ENCODE results near the gene ABHD5. TPM values are rescaled to one million over a fixed set of nuclear protein-coding genes. Genes with fewer than 3 reads are reported as not detected.
"Not testable (repeated sequence)": the region's sequence is repeated elsewhere in the genome, so short reads cannot be mapped to it uniquely, and the experiment has no call there.

Gene ABHD5
- 8.9 TPM for total RNA-seq

DNA sequence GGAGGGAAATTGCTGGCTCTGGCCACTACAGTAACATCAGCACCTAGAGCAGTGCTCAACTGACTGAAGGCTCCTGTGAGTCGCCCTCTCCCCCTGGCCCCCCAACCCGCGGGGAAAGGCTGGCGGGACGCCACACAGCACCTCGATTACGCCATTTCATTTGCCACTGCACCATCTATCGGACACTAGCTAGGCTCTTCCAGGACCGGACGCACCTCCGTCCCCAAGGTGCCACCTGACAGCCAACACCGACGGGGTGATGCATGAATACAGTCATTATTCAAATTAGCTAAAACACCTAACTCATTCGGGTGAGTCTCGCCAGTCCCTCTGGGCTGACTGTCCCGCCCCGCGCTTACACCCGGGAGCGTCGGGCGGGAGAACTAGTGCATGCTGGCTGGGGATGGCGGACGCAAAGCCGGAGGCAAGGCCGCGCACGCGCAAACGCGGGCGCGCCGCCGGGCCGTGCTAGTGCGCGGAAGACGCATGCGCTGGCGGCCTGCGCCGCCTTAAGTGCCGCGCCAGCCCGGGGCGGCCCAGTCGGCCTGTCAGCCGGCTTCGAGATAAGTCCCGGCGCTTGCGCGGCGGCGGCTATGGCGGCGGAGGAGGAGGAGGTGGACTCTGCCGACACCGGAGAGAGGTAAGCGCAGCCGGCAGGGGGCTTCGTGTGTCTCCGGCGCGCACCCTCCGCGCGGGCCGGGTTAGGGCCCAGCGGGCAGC, at the start of gene ABHD5:
Gene ABHD5 (plus strand): TSS at position 539 of the 720 bp plus-strand sequence. CDS start 55 bp downstream, at position 594.
- H3K4me1 ChIP-seq (ENCODE audit: control insufficient read depth in 3 of 3, insufficient read depth in 3 of 3, low read length in 3 of 3), result peaks cover 7 to 11% (median 8%) of the 10 kb centered on the region in 3 donors
- H3K9ac ChIP-seq (ENCODE audit: low read depth in 1 of 3, low read length in 3 of 3), result peak within 1 kb of the TSS; percentile 82 to 90 (median 89)
- H3K27me3 ChIP-seq (ENCODE audit: control insufficient read depth in 3 of 3, insufficient read depth in 3 of 3, low read length in 3 of 3), result no peaks in the 10 kb centered on the region
- no peaks in the 10 kb centered on the region for H3K36me3 ChIP-seq (ENCODE audit: control insufficient read depth in 3 of 3, insufficient read depth in 3 of 3, low read length in 3 of 3)
- peak within 1 kb of the TSS; percentile 86 for H3K4me3 ChIP-seq (ENCODE audit: low read length in 3 of 3)
- H3K27ac ChIP-seq (ENCODE audit: low read depth, low read length), result peak within 1 kb of the TSS; percentile 89
- H3K9me3 ChIP-seq (ENCODE audit: control insufficient read depth in 3 of 3, low read length in 3 of 3), result no peaks in the 10 kb centered on the region

DNA sequence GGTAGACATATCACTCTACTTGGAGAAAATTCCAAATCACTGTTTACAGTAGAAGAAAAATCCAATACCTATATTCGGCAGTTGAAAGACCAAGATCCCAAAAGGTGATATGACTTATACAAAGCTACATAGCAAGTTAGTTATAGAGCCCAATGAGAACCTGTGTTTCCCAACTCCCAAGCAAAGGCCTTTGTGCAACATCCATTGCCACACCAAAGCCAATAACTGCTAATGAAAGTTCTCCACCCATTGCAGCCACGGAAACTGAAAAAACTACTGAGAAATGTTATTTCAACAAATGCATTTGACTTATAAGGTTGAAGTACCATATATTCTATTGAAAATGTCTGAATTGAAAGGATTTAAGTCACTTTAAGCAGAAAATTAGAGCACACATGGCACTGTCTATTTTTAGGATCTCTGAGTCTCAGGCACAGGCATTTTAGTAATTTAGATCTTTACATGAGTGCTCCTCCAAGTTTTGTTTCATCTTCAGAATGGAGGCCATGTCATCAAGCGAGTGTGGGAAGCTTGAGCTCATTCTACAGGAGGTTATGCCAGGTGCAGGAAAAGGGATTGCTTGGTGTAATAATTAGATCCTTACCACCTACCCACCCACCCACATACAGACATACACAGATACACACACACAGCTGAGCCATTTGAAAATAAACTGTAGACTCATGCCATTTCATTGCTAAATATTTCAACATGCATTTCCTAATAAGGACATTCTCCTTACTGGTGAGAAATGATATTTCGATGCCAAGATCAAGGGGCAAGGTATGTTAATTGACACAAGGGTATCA, 49.2 kb upstream of the ABHD5 start:
- Histone ChIP-seq H3K9ac (ENCODE audit: low read depth in 1 of 3, low read length in 3 of 3) (no peak overlapping the region), H3K4me1 (ENCODE audit: control insufficient read depth in 3 of 3, insufficient read depth in 3 of 3, low read length in 3 of 3) (peaks cover 0 to 3% (median 3%) of the 10 kb centered on the region in 3 donors), H3K27me3 (ENCODE audit: control insufficient read depth in 3 of 3, insufficient read depth in 3 of 3, low read length in 3 of 3) (no peaks in the 10 kb centered on the region), H3K9me3 (ENCODE audit: control insufficient read depth in 3 of 3, low read length in 3 of 3) (no peaks in the 10 kb centered on the region), H3K27ac (ENCODE audit: low read depth, low read length) (no peak overlapping the region), H3K36me3 (ENCODE audit: control insufficient read depth in 3 of 3, insufficient read depth in 3 of 3, low read length in 3 of 3) (no peaks in the 10 kb centered on the region), H3K4me3 (ENCODE audit: low read length in 3 of 3) (no peak overlapping the region)

DNA sequence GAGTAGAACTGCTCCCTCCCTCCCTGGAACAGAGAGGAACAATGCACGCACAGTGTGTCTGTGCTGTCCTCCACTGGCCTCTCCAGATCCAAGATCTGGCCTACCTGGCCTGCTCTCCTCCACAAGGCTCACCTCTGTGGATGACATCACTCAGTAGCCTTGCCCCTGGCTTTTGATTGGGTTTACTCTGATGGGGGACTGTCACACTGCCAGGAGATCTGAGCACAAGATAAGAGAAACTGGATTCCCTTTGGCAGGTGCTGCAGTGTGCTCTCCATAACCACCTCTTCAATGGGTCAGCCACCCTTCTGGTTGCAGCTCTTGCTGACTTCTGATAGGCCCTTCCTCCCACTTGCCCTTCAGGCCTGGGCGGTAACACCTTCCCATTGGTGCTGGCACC, 46.3 kb upstream of the ABHD5 start:
- H3K27ac ChIP-seq (ENCODE audit: low read depth, low read length), result no peak overlapping the region
- H3K4me1 ChIP-seq (ENCODE audit: control insufficient read depth in 3 of 3, insufficient read depth in 3 of 3, low read length in 3 of 3), result peaks cover 0 to 6% (median 3%) of the 10 kb centered on the region in 3 donors
- no peak overlapping the region for H3K9ac ChIP-seq (ENCODE audit: low read depth in 1 of 3, low read length in 3 of 3)
- H3K4me3 ChIP-seq (ENCODE audit: low read length in 3 of 3), result no peak overlapping the region
- H3K36me3 ChIP-seq (ENCODE audit: control insufficient read depth in 3 of 3, insufficient read depth in 3 of 3, low read length in 3 of 3), result no peaks in the 10 kb centered on the region
- no peaks in the 10 kb centered on the region for H3K27me3 ChIP-seq (ENCODE audit: control insufficient read depth in 3 of 3, insufficient read depth in 3 of 3, low read length in 3 of 3)
- no peaks in the 10 kb centered on the region for H3K9me3 ChIP-seq (ENCODE audit: control insufficient read depth in 3 of 3, low read length in 3 of 3)

DNA sequence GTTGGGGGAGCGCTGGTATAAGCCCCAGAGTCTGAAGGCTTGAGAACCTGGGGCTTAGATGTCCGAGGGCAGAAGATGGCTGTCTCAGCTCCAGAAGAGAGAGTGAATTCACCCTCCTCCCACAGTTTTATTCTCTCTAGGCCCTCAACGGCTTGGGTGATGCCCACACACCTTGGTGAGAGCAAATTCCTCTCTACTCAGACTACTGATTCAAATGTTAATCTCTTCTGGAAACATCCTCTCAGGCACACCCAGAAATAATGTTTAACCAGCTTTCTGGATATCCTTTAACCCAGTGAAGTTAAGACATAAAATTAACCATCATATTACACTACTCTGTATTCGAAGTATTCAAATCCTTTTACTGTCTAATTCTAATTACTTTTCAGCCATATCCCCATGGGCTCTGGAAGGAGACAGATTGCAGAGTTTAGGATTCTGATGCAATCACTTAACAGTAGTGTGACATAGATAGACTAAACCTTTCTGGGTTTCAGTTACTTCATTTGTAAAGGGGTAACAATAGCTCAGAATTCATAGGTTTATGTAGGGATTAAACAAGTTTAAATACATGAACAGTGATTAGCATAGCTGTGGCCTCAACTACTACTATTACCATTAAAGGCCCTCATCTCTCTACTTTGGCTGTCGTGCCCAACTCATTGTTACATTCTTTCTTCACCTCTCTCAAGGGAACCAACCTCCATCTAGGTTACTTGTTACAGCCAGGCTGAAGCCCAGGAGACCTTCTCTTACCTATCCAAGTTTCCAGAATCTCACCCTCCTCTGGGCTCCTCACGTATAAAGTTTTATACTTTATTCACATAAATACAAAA, 43.2 kb upstream of the ABHD5 start:
- no peaks in the 10 kb centered on the region for H3K27me3 ChIP-seq (ENCODE audit: control insufficient read depth in 3 of 3, insufficient read depth in 3 of 3, low read length in 3 of 3)
- H3K36me3 ChIP-seq (ENCODE audit: control insufficient read depth in 3 of 3, insufficient read depth in 3 of 3, low read length in 3 of 3), result no peaks in the 10 kb centered on the region
- H3K4me3 ChIP-seq (ENCODE audit: low read length in 3 of 3), result no peak overlapping the region
- no peak overlapping the region for H3K9ac ChIP-seq (ENCODE audit: low read depth in 1 of 3, low read length in 3 of 3)
- peaks cover 0 to 11% (median 0%) of the 10 kb centered on the region in 3 donors for H3K4me1 ChIP-seq (ENCODE audit: control insufficient read depth in 3 of 3, insufficient read depth in 3 of 3, low read length in 3 of 3)
- H3K27ac ChIP-seq (ENCODE audit: low read depth, low read length), result no peak overlapping the region
- H3K9me3 ChIP-seq (ENCODE audit: control insufficient read depth in 3 of 3, low read length in 3 of 3), result no peaks in the 10 kb centered on the region

DNA sequence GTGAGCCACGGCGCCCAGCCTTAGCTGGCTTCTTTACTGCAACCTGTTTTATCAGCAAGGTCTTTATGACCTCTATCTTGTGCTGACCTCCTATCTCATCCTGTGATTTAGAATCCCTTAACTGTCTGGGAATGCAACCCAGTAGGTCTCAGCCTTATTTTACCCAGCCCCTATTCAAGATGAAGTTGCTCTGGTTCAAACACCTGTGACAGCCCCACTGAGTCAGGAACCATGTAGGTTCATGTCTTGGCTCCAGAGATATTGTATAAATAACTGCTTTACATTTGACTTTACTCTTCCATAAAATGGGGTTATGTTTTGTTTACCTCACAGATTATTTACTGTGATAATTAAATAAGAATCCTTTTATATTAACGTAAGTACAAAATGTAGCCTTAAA, 41.8 kb upstream of the ABHD5 start:
- Histone ChIP-seq H3K4me3 (ENCODE audit: low read length in 3 of 3) (no peak overlapping the region), H3K27ac (ENCODE audit: low read depth, low read length) (no peak overlapping the region), H3K4me1 (ENCODE audit: control insufficient read depth in 3 of 3, insufficient read depth in 3 of 3, low read length in 3 of 3) (peaks cover 0 to 11% (median 0%) of the 10 kb centered on the region in 3 donors), H3K9ac (ENCODE audit: low read depth in 1 of 3, low read length in 3 of 3) (peak overlapping the region in 2 of 3 donors; percentile 58 to 77), H3K9me3 (ENCODE audit: control insufficient read depth in 3 of 3, low read length in 3 of 3) (no peaks in the 10 kb centered on the region), H3K27me3 (ENCODE audit: control insufficient read depth in 3 of 3, insufficient read depth in 3 of 3, low read length in 3 of 3) (no peaks in the 10 kb centered on the region), H3K36me3 (ENCODE audit: control insufficient read depth in 3 of 3, insufficient read depth in 3 of 3, low read length in 3 of 3) (no peaks in the 10 kb centered on the region)

DNA sequence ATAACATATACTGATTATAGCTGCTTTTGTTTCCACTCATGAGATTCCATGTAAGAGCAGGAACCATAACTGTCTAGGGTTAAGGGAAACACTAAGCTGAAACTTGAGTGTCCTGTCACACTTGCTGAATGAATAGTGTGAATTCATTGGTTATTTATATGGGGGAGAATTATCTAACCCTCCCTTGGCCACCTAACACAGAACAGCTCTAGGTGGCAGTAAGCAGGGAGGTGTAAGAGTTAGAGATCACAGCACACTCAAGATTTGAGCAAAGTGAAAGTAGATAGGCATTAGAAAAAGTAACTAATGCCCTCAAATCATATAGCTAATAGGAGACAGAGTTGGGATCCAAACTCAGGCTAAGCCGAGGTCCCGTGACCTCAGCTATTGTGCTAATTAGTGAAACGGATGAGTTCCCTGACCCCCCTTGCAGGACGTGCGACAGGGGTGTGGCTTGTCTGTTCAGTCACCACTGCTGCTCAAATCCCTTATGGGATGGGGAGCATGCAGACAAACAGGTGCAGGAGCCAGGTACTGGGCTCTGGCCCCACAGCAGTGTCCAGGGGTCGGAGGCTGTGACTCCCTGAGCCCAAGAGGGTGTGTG, 41.3 kb upstream of the ABHD5 start:
- Histone ChIP-seq H3K4me3 (ENCODE audit: low read length in 3 of 3) (peak overlapping the region; percentile 73 to 76 (median 75)), H3K27me3 (ENCODE audit: control insufficient read depth in 3 of 3, insufficient read depth in 3 of 3, low read length in 3 of 3) (no peaks in the 10 kb centered on the region), H3K36me3 (ENCODE audit: control insufficient read depth in 3 of 3, insufficient read depth in 3 of 3, low read length in 3 of 3) (no peaks in the 10 kb centered on the region), H3K9ac (ENCODE audit: low read depth in 1 of 3, low read length in 3 of 3) (peak overlapping the region; percentile 7 to 77 (median 58)), H3K4me1 (ENCODE audit: control insufficient read depth in 3 of 3, insufficient read depth in 3 of 3, low read length in 3 of 3) (peaks cover 0 to 11% (median 0%) of the 10 kb centered on the region in 3 donors), H3K9me3 (ENCODE audit: control insufficient read depth in 3 of 3, low read length in 3 of 3) (no peaks in the 10 kb centered on the region), H3K27ac (ENCODE audit: low read depth, low read length) (peak overlapping the region; percentile 20)

DNA sequence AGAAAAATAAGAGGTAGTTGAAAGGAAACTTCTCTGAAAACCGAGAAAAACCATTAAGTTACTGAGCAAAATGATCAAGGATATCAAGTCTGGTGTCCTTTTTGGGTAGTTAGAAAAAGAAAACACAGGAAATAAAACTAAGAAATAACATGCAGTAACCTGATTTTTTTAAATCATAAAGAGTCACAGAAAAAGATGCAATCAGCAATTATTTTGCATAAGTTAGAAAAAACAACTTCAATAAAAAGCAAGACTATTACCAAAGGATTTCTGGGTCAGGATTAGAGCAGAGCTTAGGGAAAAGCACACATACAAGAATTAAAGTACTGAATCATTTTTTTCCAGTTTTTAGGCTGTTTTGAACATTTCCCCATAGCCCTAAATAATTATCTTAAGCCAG, 40.4 kb upstream of the ABHD5 start:
- H3K27ac ChIP-seq (ENCODE audit: low read depth, low read length), result no peak overlapping the region
- peak overlapping the region in 1 of 3 donors; percentile 58 for H3K9ac ChIP-seq (ENCODE audit: low read depth in 1 of 3, low read length in 3 of 3)
- H3K9me3 ChIP-seq (ENCODE audit: control insufficient read depth in 3 of 3, low read length in 3 of 3), result no peaks in the 10 kb centered on the region
- no peaks in the 10 kb centered on the region for H3K27me3 ChIP-seq (ENCODE audit: control insufficient read depth in 3 of 3, insufficient read depth in 3 of 3, low read length in 3 of 3)
- no peak overlapping the region for H3K4me3 ChIP-seq (ENCODE audit: low read length in 3 of 3)
- H3K4me1 ChIP-seq (ENCODE audit: control insufficient read depth in 3 of 3, insufficient read depth in 3 of 3, low read length in 3 of 3), result peaks cover 0 to 11% (median 0%) of the 10 kb centered on the region in 3 donors
- H3K36me3 ChIP-seq (ENCODE audit: control insufficient read depth in 3 of 3, insufficient read depth in 3 of 3, low read length in 3 of 3), result no peaks in the 10 kb centered on the region

DNA sequence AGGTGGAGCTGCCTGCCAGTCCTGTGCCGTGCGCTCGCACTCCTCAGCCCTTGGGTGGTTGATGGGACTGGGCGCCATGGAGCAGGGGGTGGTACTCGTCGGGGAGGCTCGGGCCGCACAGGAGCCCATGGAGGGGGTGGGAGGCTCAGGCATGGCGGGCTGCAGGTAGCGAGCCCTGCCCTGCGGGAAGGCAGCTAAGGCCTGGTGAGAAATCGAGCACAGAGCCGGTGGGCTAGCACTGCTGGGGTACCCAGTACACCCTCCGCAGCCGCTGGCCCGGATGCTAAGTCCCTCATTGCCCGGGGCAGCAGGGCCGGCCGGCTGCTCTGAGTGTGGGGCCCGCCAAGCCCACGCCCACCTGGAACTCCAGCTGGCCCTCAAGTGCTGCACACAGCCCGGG, 34.3 kb upstream of the ABHD5 start:
- H3K4me1 ChIP-seq (ENCODE audit: control insufficient read depth in 3 of 3, insufficient read depth in 3 of 3, low read length in 3 of 3); H3K27me3 ChIP-seq (ENCODE audit: control insufficient read depth in 3 of 3, insufficient read depth in 3 of 3, low read length in 3 of 3); H3K27ac ChIP-seq (ENCODE audit: low read depth, low read length); H3K4me3 ChIP-seq (ENCODE audit: low read length in 3 of 3); H3K36me3 ChIP-seq (ENCODE audit: control insufficient read depth in 3 of 3, insufficient read depth in 3 of 3, low read length in 3 of 3); H3K9ac ChIP-seq (ENCODE audit: low read depth in 1 of 3, low read length in 3 of 3); H3K9me3 ChIP-seq (ENCODE audit: control insufficient read depth in 3 of 3, low read length in 3 of 3): not testable (repeated sequence)

DNA sequence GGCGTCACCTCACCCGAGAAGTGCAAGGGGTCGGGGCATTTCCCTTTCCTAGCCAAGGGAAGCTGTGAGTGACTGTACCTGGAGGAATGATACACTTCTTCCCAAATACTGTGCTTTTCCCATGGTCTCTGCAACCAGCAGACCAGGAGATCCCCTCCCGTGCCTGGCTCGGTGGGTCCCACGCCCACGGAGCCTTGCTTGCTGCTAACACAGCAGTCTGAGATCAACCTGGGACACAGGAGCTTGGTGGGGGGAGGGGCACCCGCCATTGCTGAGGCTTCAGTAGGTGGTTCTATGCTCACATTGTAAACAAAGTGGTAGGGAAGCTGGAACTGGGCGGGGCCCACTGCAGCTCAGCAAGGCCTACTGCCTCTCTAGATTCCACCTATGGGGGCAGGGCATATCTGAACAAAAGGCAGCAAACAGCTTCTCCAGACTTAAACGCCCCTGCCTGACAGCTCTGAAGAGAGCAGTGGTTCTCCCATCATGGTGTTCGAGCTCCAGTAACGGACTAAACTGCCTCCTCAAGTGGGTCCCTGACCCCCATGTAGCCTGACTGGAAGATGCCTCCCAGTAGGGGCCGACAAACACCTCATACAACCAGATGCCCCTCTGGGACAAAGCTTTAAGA, 31.4 kb upstream of the ABHD5 start:
- no peak overlapping the region for H3K9ac ChIP-seq (ENCODE audit: low read depth in 1 of 3, low read length in 3 of 3)
- H3K9me3 ChIP-seq (ENCODE audit: control insufficient read depth in 3 of 3, low read length in 3 of 3), result no peaks in the 10 kb centered on the region
- no peak overlapping the region for H3K27ac ChIP-seq (ENCODE audit: low read depth, low read length)
- H3K27me3 ChIP-seq (ENCODE audit: control insufficient read depth in 3 of 3, insufficient read depth in 3 of 3, low read length in 3 of 3), result no peaks in the 10 kb centered on the region
- no peaks in the 10 kb centered on the region for H3K4me1 ChIP-seq (ENCODE audit: control insufficient read depth in 3 of 3, insufficient read depth in 3 of 3, low read length in 3 of 3)
- no peak overlapping the region for H3K4me3 ChIP-seq (ENCODE audit: low read length in 3 of 3)
- H3K36me3 ChIP-seq (ENCODE audit: control insufficient read depth in 3 of 3, insufficient read depth in 3 of 3, low read length in 3 of 3), result no peaks in the 10 kb centered on the region
